PC-9 (cell line): ENCODE data around the gene KCTD2. TPM values are rescaled to one million over a fixed set of nuclear protein-coding genes. Genes with fewer than 3 reads are reported as not detected.

Source experiments
- BruUV-seq: library from RNA; stranded (reverse); fragments of 400-500 nt; replicated peaks from 2 replicates; lab custom pipeline; 2021; lab: Mats Ljungman, UMichigan
- CTCF ChIA-PET: fragments of 300-600 bp; sonication (Branson Sonifier 250); formaldehyde crosslinking; loops from one replicate; lab custom pipeline; 2022; ENCODE audit warnings: antibody characterized with exemption; lab: Charles Lee
- POLR2A ChIA-PET: fragments of 300-600 bp; sonication (Branson Sonifier 250); formaldehyde crosslinking; loops from one replicate; lab custom pipeline; 2022; ENCODE audit warnings: antibody characterized with exemption; ENCODE audit not compliant: unreplicated experiment; lab: Charles Lee
- DNase-seq, 2 experiments: peaks; one replicate each; pipeline versions ENCODE4 v3.0.0 to v3.0.0-alpha.2; 2015 to 2022; ENCODE audit warnings: mixed read lengths in 1 of 2
- H2AFZ ChIP-seq: fragments of 200-600 bp; sonication (generic); 2 replicates; pipeline ENCODE4 v1.8.1; 2017; ENCODE audit warnings: antibody characterized with exemption
- H3F3A ChIP-seq: fragments of 200-600 bp; sonication (generic); 2 replicates; pipeline ENCODE4 v1.8.1; 2017; ENCODE audit warnings: antibody characterized with exemption, mild to moderate bottlenecking, low read depth; ENCODE audit not compliant: insufficient read depth
- H3K27ac ChIP-seq: fragments of 200-600 bp; sonication (generic); 2 replicates; pipeline ENCODE4 v1.6.1; 2016; ENCODE audit warnings: mixed run types
- H3K27me3 ChIP-seq: fragments of 200-600 bp; sonication (generic); 2 replicates; pipeline ENCODE4 v1.6.1; 2016; ENCODE audit warnings: low read depth, mixed run types; ENCODE audit not compliant: insufficient read depth
- H3K36me3 ChIP-seq: fragments of 200-600 bp; sonication (generic); 2 replicates; pipeline ENCODE4 v1.6.1; 2016; ENCODE audit warnings: low read depth, mixed run types
- H3K4me1 ChIP-seq: fragments of 200-600 bp; sonication (generic); replicated peaks from 2 replicates; pipeline ENCODE4 v1.6.1; 2016; ENCODE audit warnings: mixed run types; ENCODE audit not compliant: insufficient read depth
- H3K4me2 ChIP-seq: fragments of 200-600 bp; sonication (generic); 2 replicates; pipeline ENCODE4 v1.6.1; 2017; ENCODE audit warnings: mixed run types
- H3K4me3 ChIP-seq: fragments of 200-600 bp; sonication (generic); 2 replicates; pipeline ENCODE4 v1.6.1; 2016; ENCODE audit warnings: mixed run types
- H3K79me2 ChIP-seq: fragments of 200-600 bp; sonication (generic); 2 replicates; pipeline ENCODE4 v1.6.1; 2017; ENCODE audit warnings: low read depth, mixed run types
- H3K9me2 ChIP-seq: fragments of 200-600 bp; sonication (generic); 2 replicates; pipeline ENCODE4 v1.8.1; 2017; ENCODE audit warnings: mild to moderate bottlenecking; ENCODE audit not compliant: insufficient read depth
- H3K9me3 ChIP-seq: fragments of 200-600 bp; sonication (generic); 2 replicates; pipeline ENCODE4 v1.8.1; 2016; ENCODE audit warnings: low read depth; ENCODE audit not compliant: insufficient read depth
- H4K20me1 ChIP-seq: fragments of 200-600 bp; sonication (generic); 2 replicates; pipeline ENCODE4 v1.8.1; 2017; ENCODE audit not compliant: insufficient read depth
- EZH2 ChIP-seq: fragments of 200-600 bp; sonication (generic); IDR thresholded peaks from 2 replicates; pipeline ENCODE4 v1.8.0; 2017; ENCODE audit warnings: antibody characterized with exemption, low read depth
- intact Hi-C: fragments of 100-400 bp; cut with micrococcal nuclease; formaldehyde crosslinking; loops from one replicate; pipeline ENCODE4 v1.10.0; 2022; ENCODE audit not compliant: unreplicated experiment
- total RNA-seq: library from RNA; stranded (reverse); gene quantifications from 2 replicates; pipeline ENCODE4 v1.2.3, GENCODE V29; 2021
- TF ChIP-seq, protein P1 (sequence below): fragments of 200-600 bp; sonication (generic); conservative IDR thresholded peaks from 2 replicates; pipeline ENCODE4 v1.6.1; 2017; ENCODE audit warnings: mixed run types, antibody characterized with exemption, mild to moderate bottlenecking, moderate library complexity

Gene KCTD2
- total RNA-seq, 1 experiment from 2014 or later, result 18.6 TPM

DNA sequence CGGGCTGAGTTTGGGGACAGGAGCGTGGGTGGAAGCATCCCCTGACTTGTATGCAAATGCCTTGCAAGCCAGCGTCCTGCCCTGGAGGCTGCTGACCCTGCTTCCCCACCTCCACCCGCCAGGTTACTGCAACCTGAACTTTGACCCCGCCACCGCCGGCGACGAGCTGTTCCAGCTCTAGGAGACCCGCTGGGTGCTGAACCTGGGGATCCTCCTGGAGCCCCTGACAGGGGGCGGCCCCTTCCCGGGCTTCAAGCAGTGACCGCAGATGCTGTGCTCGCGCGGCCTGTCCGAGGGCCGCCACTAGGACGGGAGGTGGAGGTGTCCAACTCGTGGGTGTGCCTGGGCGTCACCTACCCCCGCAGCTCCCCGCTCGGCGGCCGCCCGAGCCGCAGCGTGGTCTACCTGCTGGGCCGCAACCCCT lies 30.1 kb downstream of the KCTD2 start:
- ChIA-PET POLR2A (interaction anchor here (0.6 kb wide), 1 partner anchor 11 kb away, joined by 3 read pairs; no protein-coding TSS in a partner anchor), CTCF (interaction anchor here (0.6 to 0.7 kb wide), 2 partner anchors 19 to 126 kb away, joined by 5 to 14 read pairs; no protein-coding TSS in a partner anchor)
- intact Hi-C loops, result no loop called here
- Histone ChIP-seq H3K4me1 (peaks cover 29% of the 10 kb centered on the region), H3K9me3 (no peaks in the 10 kb centered on the region), H3K27me3 (no peaks in the 10 kb centered on the region), H4K20me1 (no peaks in the 10 kb centered on the region), H3K79me2 (no peaks in the 10 kb centered on the region), H3F3A (peaks cover 43% of the 10 kb centered on the region), H3K4me3 (no peak overlapping the region), H3K9me2 (no peaks in the 10 kb centered on the region), H3K27ac (no peak overlapping the region), H3K4me2 (no peak overlapping the region), H2AFZ (no peak overlapping the region), H3K36me3 (no peaks in the 10 kb centered on the region)
- TF ChIP-seq EZH2, result no peak
- TF ChIP-seq, protein P1, sequence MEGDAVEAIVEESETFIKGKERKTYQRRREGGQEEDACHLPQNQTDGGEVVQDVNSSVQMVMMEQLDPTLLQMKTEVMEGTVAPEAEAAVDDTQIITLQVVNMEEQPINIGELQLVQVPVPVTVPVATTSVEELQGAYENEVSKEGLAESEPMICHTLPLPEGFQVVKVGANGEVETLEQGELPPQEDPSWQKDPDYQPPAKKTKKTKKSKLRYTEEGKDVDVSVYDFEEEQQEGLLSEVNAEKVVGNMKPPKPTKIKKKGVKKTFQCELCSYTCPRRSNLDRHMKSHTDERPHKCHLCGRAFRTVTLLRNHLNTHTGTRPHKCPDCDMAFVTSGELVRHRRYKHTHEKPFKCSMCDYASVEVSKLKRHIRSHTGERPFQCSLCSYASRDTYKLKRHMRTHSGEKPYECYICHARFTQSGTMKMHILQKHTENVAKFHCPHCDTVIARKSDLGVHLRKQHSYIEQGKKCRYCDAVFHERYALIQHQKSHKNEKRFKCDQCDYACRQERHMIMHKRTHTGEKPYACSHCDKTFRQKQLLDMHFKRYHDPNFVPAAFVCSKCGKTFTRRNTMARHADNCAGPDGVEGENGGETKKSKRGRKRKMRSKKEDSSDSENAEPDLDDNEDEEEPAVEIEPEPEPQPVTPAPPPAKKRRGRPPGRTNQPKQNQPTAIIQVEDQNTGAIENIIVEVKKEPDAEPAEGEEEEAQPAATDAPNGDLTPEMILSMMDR, result no peak
- DNase-seq, result no peak
- no TSS peak for BruUV-seq

DNA sequence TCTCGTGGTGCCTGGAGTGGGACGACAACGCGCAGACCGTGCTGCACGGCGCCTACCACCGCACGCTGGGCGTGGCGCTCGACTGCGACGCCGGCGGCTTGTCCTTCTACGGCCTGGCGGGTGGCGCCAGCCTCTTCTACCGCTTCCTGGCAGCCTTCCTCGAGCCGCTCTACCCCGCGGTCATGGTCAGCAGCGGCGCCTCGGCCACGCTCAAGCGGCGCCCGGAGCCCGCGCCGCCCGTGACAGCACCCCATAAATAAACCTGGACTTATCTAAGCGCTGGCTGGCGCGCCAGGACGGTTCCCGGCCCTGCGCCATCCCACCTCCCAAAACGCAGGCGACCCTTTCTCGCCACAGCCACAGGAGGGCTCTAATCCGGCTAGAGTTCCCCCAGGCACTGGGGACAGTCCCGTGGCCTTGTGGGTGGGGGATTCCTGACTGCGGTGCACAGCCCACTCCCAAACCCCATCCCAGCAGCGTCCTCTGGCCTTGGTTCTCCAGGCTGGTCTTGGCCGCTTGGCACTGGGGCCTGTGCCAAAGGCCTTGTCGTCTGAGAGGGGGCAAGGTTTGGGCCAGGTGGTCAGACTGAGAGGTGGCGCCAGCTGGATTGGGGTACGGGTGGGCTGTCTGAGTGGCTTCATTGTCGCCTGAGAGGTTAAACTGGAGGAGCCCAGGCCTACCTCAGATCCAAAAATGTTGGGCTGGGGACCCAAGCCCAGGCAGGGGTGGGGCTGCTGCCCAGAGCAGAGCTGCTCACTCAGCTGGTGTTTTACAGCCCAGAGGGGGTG lies 30.7 kb downstream of the KCTD2 start:
- Histone ChIP-seq H3K9me3 (no peaks in the 10 kb centered on the region), H3K4me3 (peak overlapping the region; percentile 22; the same call in 1 of the 2 replicates)

More for the DNA sequence above, 30.7 kb downstream of the KCTD2 start:
- no peaks in the 10 kb centered on the region for H3K36me3 ChIP-seq
- peaks cover 35% of the 10 kb centered on the region for H3K4me1 ChIP-seq
- H3K9me2 ChIP-seq, result no peaks in the 10 kb centered on the region
- peak overlapping the region; percentile 93 for H3K27ac ChIP-seq
- POLR2A ChIA-PET, result interaction anchor here (0.6 kb wide), 1 partner anchor 11 kb away, joined by 3 read pairs; no protein-coding TSS in a partner anchor
- no peaks in the 10 kb centered on the region for H4K20me1 ChIP-seq
- H3F3A ChIP-seq, result peaks cover 49% of the 10 kb centered on the region
- H3K4me2 ChIP-seq, result peak overlapping the region; percentile 75
- peak in 1 of 2 experiments; percentile 55 for DNase-seq
- CTCF ChIA-PET, result interaction anchor here (1.3 to 1.6 kb wide), 2 partner anchors 13 to 18 kb away, joined by 4 read pairs; no protein-coding TSS in a partner anchor
- no peaks in the 10 kb centered on the region for H3K27me3 ChIP-seq
- TF ChIP-seq, protein P1, result no peak
- no peak for TF ChIP-seq EZH2
- H3K79me2 ChIP-seq, result no peaks in the 10 kb centered on the region
- intact Hi-C loops, result loop anchor here (1.0 kb wide), 1 partner anchor 19 kb away; no protein-coding TSS in a partner anchor
- BruUV-seq, result no TSS peak
- H2AFZ ChIP-seq, result no peak overlapping the region
